AG09319 (cell line): ENCODE measurements around the gene FAR2.
"Not testable (repeated sequence)": the region's sequence is repeated elsewhere in the genome, so short reads cannot be mapped to it uniquely, and the experiment has no call there.

ENCODE experiments used
- DNase-seq: peaks from one replicate; pipeline ENCODE4 v3.0.0-alpha.2; 2010; ENCODE audit warnings: low read depth; ENCODE audit errors: extremely low read depth
- CTCF ChIP-seq: IDR thresholded peaks from 2 replicates; pipeline ENCODE4 v1.5.1; 2011; ENCODE audit warnings: low read depth, mild to moderate bottlenecking, inconsistent platforms, low read length, moderate library complexity

FAR2 gene

GRCh38 chr12:29282031-29282816 is 133.1 kb downstream of the FAR2 start:
- DNase-seq, result no peak
- TF ChIP-seq CTCF, result no peak

- no peak for DNase-seq
- TF ChIP-seq CTCF, result no peak
These were observed 135.1 kb downstream of the FAR2 start for GRCh38 chr12:29283969-29284700.

- TF ChIP-seq CTCF, result no peak
- peak; percentile 35 for DNase-seq
These were observed 137.2 kb downstream of the FAR2 start for GRCh38 chr12:29286081-29286790.

- DNase-seq, result no peak
- no peak for TF ChIP-seq CTCF
These were observed 138.5 kb downstream of the FAR2 start for GRCh38 chr12:29287622-29288021.

- DNase-seq, result no peak
- no peak for TF ChIP-seq CTCF
These were observed 139.0 kb downstream of the FAR2 start for GRCh38 chr12:29288031-29288430.

GRCh38 chr12:29290475-29290874 is 141.4 kb downstream of the FAR2 start:
- DNase-seq, result not testable (repeated sequence)

GRCh38 chr12:29291226-29291625 is 142.1 kb downstream of the FAR2 start:
- no peak for DNase-seq
- TF ChIP-seq CTCF, result no peak
